Activated CD4-positive, alpha-beta T cell treated with anti-CD3 and anti-CD28 coated beads, Interleukin-2, Interleukin-6, amounts not matched to agents 100 ng/mL and 50 ng/mL, durations not matched to agents 16 hours and 8 hours (primary cell): ENCODE measurements around the gene BRI3.

Source experiments
- DNase-seq: peaks from one replicate; pipeline ENCODE4 v3.0.0-alpha.2; 2020

BRI3 gene

DNA sequence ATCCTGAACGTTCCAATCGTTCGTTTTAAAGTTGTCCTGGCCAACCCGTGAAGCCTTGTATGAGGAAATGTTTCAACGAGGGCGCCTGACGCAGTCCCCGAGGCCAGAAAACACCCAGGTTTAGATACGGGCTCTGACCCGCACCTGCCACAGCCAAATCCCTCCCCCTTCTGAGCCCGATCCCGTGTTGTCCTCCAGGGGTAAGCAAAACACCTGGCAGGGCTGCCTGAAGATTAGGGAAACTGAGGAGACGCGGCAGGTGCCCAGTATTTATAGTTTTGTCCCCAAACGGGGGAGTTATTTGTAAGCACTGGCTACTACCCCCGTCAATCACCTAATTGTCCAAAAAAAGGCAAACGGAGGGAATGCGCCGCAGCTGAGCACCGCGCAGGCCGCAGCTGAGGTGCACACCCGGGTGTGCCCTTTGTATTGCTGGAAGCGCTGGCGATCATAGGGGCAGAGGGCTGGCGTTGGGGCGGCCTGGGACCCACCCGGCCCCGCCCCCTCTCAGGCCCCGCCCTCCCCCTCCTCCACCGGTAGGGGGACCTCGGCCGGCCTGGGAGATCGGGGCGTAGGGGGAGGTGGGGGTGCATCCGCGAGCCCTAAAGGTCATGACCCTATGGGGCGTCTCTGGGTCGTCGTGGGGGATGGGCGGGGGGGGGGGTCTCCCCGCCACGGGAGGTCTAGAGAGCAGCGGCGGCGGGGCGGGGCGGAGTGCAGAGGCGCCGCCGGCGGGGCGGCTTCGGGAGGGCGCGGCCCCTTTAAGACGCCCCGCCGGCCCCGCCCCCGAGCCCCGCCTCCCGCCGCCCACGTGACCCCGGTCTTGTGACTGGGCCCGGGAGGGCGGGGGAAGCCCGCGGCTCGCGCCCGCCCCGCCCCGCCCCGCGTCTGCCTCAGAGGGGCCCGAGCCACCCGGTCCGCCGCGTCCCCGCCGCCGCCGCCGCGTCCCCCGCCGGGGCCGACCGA, at the start of gene BRI3:
BRI3 (plus strand) TSS at position 896 of the 966 bp plus-strand sequence. CDS start 110 bp downstream, outside the sequence.
- peak; percentile 91 for DNase-seq

- DNase-seq = no peak
These were observed 49.3 kb upstream of the BRI3 start for GRCh38 chr7:98232263-98232585.

- no peak for DNase-seq
These were observed 48.7 kb upstream of the BRI3 start for GRCh38 chr7:98232799-98233198.

GRCh38 chr7:98233219-98234070, 48.0 kb upstream of the BRI3 start:
- DNase-seq = no peak

DNA sequence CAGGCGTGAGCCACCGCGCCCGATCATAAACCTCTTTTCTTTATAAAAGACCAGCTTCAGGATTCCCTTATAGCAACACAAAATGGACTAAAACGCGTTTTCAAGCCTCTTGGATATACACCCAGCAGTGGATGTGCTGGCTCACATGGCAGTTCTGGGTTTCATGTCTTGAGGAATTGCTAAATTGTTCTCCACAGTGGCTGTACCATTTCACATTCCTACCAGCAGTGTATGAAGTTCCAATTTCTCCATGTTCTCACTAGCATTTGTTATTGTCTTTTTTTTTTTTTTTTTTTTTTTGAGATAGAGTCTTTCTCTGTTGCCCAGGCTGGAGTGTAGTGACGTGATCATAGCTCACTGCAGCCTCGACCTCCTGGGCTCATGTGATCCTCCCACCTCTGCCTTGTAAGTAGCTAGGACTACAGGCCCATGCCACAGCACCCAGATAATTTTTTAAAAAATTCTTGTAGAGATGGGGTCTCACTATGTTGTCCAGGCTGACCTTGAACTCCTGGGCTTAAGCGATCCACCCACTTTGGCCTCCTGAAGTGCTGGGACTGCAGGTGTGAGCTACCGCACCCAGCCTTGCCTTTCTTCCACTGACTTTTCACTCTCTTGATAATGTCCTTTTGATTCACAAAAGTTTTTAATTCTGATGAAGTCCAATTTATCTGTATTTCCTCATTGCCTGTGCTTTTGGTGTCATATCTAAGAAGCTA, 46.9 kb upstream of the BRI3 start:
- no peak for DNase-seq

- no peak for DNase-seq
These were observed 45.6 kb upstream of the BRI3 start for GRCh38 chr7:98235901-98236300.

DNA sequence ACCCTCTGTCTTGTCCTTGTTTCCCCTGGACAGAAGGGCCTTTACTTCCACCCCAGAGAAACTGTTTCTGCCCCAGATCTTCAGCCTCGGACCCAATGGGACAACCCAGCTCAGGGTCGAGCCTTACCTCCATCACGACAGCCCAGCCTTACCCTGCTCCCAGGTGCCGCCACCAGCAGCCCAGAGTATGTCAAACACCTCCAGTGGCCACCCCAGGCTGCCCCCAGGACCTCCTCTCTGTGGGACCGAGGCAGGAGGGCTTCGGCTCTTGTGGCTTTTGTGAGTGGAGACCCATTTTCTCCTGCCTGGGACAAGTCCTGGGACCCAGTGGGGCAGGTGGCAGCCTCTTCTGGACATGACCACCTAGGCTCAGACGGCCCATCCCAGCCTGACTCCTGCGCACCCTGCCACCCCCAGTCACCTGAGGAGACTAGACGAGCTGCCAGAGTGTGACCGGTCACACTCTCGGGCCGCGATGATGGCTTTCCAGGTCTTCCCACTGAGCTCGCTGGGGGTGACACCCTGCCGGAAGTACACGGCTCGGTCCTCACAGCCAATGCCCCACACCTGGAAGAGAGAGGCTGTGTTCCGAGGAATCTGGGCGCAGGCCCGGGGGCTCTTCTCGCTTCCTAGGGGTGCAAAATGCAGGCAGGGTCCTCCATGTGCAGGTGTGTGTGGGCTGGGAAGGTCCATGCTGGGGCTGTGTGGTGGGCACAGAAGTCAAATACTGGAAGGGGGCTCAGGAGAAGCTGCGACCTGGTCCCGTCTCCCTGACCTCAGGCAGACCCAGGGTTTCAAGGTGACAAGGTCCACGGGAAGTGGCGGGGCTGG, 44.9 kb upstream of the BRI3 start:
- no peak for DNase-seq

GRCh38 chr7:98238076-98238475, 43.4 kb upstream of the BRI3 start:
- DNase-seq = no peak

- DNase-seq = no peak
These were observed 42.5 kb upstream of the BRI3 start for GRCh38 chr7:98238976-98239375.

- peak; percentile 20 for DNase-seq
These were observed 40.4 kb upstream of the BRI3 start for GRCh38 chr7:98240961-98241673.

DNA sequence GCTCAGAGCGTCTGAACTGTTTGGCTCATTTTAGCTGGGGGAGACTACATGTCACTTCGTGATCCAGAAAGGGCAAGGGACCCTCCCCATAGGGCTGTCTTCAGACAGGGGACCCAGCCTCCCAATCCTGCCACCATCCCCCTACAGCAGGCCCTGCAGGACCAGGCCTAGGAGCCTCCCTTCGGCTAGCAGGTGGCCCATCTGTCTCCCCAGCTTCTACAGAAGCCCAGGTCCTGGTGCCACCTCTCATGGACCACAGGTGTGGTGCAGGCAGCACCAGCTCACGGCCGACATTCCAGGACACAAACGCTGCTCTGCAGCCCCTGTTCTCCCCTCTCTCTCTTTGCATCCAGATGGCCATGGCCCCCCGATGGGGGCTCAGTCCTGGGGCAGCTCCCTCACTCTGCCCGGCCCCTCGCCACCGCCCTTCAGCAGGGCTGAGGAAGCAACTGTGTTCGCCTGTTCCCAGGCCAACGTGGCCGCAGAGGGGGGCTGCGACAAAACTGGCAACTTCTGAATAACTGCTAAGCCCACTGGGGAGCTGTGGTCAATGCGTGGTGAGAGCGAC, 39.7 kb upstream of the BRI3 start:
- DNase-seq = no peak

DNA sequence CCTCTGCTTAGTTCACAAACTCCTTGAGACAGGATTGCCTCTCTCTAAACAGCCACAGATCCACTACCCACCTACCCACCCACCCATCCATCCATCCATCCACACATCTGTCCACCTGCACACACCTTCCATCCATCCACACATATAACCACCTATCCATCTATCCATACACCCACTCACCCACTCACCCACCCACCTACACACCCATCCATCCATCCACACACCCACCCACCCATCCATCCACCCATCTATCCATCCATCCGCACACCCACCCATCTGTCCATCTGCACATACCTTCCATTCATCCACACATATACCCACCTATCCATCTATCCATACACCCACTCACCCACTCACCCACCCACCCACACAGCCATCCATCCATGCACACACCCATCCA, 39.1 kb upstream of the BRI3 start:
- DNase-seq = no peak

- no peak for DNase-seq
These were observed 38.6 kb upstream of the BRI3 start for GRCh38 chr7:98242934-98243333.

GRCh38 chr7:98244871-98245270, 36.6 kb upstream of the BRI3 start:
- no peak for DNase-seq

DNA sequence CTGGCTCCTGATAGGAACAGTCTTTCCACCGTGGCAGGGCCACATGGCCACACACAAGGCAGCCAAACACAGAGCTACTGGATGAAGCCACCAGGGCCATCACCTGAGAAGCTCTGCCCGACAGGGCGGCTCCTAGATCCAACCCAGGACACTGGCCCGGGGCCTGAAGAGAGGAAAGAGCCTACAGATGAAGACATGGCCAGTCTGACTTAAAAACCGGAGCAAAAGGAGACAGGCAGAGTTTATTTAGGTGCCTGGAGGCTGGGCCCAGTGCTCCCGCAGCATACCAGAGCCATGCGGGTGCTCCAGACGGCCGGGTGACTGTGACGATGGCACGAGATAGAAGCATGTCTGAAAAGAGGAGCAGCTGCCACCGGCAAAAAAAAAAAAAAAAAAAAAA, 33.3 kb upstream of the BRI3 start:
- DNase-seq = no peak

GRCh38 chr7:98249106-98249505, 32.4 kb upstream of the BRI3 start:
- DNase-seq = peak; percentile 8

GRCh38 chr7:98250789-98251188, 30.7 kb upstream of the BRI3 start:
- DNase-seq = peak; percentile 65

DNA sequence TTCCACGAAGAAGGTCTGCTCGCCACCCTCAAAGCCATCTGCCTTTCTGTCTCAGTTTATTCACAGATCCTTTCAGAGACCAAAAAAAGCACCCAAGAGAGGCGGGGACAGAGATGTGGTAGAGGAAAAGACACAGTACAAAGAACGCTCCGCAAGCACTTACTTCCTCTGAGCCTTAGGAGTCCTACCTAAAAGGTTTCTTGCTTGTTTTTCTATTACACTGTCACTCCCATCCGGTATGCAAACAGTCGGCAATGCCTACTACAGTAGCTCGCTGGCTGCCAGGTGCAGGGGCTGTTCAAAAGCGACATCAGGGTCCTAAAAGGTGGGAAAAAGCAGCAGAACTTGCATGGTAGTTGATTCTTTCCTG, 30.3 kb upstream of the BRI3 start:
- DNase-seq = peak; percentile 43

GRCh38 chr7:98251601-98252424, 29.7 kb upstream of the BRI3 start, which contains the start of gene TECPR1:
Gene TECPR1 (minus strand): TSS chr7:98252232. CDS start chr7:98246146, 6,086 bp downstream.
- peak; percentile 94 for DNase-seq

DNA sequence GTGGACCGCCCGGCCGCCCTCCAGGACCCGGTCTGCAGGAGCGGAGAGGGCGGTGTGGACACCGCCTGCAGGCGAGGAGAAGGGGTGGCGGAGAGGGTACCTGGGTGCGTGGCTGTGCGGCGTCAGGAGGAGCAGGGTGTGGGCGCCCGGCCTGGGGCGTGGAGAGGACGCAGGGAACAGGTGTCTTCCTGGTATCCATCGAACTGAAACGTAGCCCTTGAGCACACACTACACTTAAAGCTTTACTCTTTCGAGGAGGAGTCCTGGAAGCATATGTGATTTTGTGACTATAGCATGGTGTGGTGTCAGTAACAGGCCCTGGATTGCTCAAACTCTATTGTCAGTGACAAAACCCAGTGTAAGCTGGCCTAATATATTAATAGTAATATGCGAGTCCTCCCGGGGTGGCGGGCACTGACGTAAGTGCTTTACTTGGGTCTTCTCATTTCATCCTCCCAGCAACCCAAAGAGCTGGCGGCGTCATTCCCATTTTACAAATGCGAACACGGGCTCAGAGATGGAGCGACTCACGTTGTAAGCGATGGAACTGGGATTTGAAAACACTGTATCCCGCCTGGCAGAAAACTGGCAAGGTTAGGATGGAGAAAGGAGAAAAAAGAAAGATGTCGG, 28.9 kb upstream of the BRI3 start:
- no peak for DNase-seq
